Measurements from ENCODE around the gene C1QTNF8. TPM values are rescaled to one million over a fixed set of nuclear protein-coding genes. Genes with fewer than 3 reads are reported as not detected.

The C1QTNF8 gene
- total and polyA plus RNA-seq, 2 of the 8 experiments (the other 6 are each of a cell fraction or from before 2014, with no cell fraction given): not detected

- no peak for TF ChIP-seq HDAC2 (IDR thresholded peaks at IDR 0.05; ENCODE audit: borderline replicate concordance in 1 of 2, low read depth in 2 of 2, low read length in 2 of 2)
- no peak for TF ChIP-seq CTCF (IDR thresholded peaks at IDR 0.05; ENCODE audit: control extremely low read depth in 1 of 3, insufficient read depth in 1 of 3, low read depth in 1 of 3, low read length in 3 of 3)
- TF ChIP-seq SIRT6 (IDR thresholded peaks at IDR 0.05; ENCODE audit: low read length): no peak
These were observed 34.3 kb upstream of the C1QTNF8 start (continued) for GRCh38 chr16:1130382-1130781.

All from H1 (cell line).